HG03520 (cell line): Measurements from ENCODE around the gene SLC7A7.
"Not testable (repeated sequence)": the region's sequence is repeated elsewhere in the genome, so short reads cannot be mapped to it uniquely, and the experiment has no call there.

Experiments used
- ATAC-seq: cut with Tn5 transposase; IDR thresholded peaks from one replicate; pipeline ENCODE4 v1.9.1; 2021; ENCODE audit warnings: mild to moderate bottlenecking, moderate library complexity; ENCODE audit not compliant: unreplicated experiment

Gene SLC7A7

GRCh38 chr14:22814941-22815713 is at the start of gene SLC7A7:
Gene SLC7A7 (minus strand): TSS chr14:22815435. CDS start chr14:22813398, 2,037 bp downstream.
- ATAC-seq = no peak

GRCh38 chr14:22864979-22865378 is 49.7 kb upstream of the SLC7A7 start:
- no peak for ATAC-seq

GRCh38 chr14:22861651-22862050 is 46.4 kb upstream of the SLC7A7 start:
- no peak for ATAC-seq

GRCh38 chr14:22860377-22860776 is 45.1 kb upstream of the SLC7A7 start:
- not testable (repeated sequence) for ATAC-seq

GRCh38 chr14:22856428-22856827 is 41.2 kb upstream of the SLC7A7 start:
- no peak for ATAC-seq

DNA sequence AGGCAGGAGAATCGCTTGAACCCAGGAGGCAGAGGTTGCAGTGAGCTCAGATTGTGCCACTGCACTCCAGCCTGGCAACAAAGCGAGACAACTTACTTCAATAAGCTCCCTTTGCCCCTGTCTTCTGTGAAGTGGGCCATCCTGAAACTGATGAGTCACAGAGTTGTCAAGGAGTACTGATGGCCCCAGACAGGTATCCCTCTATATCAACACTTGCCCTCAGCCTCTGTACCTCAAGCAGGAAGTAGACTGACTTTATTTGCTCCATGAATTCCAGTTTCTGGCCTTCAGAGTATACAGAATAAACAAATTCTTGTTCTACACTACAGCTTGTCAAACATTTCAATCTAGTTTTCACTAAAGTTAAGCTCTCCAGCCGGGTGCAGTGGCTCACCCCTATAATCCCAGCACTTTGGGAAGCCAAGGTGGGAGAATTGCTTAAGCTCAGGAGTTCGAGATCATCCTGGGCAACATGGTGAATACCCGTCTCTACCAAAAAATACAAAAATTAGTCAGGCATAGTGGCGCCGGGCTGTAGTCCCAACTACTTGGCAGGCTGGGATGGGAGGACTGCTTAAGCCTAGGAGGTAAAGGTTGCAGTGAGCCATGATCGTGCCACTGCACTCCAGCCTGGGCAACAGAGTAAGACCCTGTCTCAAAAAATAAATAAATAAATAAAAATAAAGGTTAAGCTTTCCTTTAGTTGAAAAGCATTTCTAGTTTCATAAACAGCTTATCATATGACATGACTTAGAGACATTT is 39.9 kb upstream of the SLC7A7 start:
- ATAC-seq = no peak

DNA sequence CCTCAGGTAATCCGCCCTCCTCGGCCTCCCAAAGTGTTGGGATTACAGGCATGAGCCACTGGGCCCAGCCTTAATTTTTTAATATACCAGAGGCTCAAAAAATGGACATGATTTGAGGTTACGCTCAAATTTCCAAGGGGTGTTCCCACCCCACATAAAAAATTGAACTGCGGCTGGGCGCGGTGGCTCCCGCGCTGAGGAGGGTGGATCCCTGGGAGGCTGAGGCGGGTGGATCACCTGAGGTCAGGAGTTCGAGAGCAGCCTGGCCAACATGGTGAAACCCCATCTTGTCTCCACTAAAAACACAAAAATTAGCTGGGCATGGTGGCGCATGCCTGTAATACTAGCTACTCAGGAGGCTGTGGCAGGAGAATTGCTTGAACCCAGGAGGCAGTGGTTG is 39.1 kb upstream of the SLC7A7 start:
- not testable (repeated sequence) for ATAC-seq

DNA sequence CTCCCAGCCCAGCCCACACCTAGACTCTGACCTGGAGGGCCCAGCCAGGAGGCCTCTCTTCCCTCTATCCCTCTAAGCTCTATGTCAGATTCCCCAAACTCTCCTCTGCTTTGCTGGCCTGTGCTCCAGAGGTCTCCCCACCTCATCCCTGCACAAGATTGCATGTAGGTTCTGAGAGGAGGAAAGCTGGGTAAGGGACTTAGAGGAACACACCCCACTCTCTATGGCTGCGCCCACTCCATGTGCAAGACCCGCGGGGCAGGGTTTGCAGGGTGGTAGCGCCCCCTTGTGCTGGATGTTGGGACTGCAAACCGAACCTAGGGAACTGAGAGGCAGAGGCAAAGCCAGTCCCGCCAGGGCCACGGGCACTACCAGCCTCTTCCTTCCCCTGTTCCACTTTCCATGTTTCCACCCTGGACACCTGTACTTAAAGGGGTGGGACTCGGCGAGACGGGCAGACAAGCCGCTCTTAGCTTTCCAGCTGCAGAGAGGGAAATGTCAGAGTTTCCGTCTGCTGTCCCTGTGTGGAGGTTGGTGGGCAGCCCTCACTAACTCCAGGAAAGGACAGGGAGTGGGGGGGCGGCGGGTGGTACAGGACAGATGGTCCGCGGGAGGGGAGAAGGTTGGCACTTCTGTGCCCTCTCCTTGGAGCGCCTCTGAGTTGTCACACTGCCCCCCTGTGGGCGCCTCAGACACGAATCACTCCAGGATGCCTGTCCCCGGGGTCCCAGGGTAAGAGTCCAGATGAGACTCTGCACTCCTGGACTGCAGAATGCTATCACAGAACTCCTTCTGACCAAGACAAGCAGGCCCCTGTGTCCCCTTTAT is 37.9 kb upstream of the SLC7A7 start:
- peak; percentile 76 for ATAC-seq

DNA sequence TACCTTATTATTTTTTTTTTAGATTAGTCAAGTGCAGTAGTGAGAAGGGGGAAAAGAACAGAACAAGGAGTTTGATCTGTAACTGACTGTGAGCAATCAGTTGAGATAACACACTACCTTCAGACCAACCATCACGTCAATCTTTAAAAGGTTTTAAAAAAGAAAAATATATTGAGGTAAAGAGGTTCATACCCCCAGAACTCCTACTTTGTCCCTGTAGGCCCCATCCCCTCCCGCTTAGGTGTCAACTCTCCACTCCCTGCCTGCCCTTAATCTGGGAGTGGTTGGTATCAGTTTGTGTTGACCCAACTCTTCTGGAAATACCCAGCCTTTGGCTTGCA is 37.3 kb upstream of the SLC7A7 start:
- ATAC-seq = no peak

GRCh38 chr14:22852178-22852577 is 36.9 kb upstream of the SLC7A7 start:
- ATAC-seq = not testable (repeated sequence)

- no peak for ATAC-seq
These were observed 35.9 kb upstream of the SLC7A7 start for GRCh38 chr14:22850944-22851764.

- ATAC-seq = no peak
These were observed 34.1 kb upstream of the SLC7A7 start for GRCh38 chr14:22849212-22849819.

- ATAC-seq = no peak
These were observed 33.3 kb upstream of the SLC7A7 start for GRCh38 chr14:22848351-22849164.

DNA sequence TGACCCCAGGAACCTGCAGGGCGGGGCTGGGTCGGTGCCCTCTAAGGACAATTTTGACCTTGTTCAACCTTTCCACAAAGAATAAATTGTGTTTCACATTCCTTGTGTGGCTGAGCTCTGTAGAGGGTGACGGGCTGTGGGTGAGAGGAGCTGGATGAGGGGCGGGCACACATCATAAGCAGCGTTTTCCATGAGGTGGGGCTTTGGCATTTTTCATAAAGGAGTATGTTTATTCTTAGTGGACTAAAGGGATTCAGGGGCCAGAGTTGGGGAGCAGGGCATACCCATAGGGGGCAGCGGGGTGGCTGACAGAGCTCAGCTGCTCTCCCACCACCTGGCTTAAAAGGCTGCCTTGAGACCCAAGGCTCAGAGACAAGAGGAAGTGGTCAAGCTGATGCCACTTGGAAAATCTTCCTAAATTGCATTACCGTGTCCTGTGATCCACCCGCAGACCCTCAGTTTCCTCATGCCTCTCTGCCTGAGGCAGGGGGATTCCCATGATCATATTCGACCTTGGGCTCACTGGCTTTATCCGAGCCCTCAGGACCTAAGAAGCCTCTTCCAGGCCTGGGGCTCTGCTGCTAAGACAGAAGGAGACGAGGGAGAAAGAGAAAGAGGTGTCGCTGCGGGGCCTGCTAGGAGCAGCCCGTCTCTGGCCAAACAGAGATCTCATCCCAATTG is 32.6 kb upstream of the SLC7A7 start:
- ATAC-seq = no peak

- no peak for ATAC-seq
These were observed 31.6 kb upstream of the SLC7A7 start for GRCh38 chr14:22846811-22847307.

- ATAC-seq = no peak
These were observed 30.8 kb upstream of the SLC7A7 start for GRCh38 chr14:22845821-22846625.

- no peak for ATAC-seq
These were observed 29.8 kb upstream of the SLC7A7 start for GRCh38 chr14:22845103-22845394.
